Femur (tissue), 1 donor: ENCODE measurements around the gene NEK8.

Experiments used
- DNase-seq: peaks from one replicate; pipeline ENCODE4 v3.0.0-alpha.2; 2017

Gene NEK8

DNA sequence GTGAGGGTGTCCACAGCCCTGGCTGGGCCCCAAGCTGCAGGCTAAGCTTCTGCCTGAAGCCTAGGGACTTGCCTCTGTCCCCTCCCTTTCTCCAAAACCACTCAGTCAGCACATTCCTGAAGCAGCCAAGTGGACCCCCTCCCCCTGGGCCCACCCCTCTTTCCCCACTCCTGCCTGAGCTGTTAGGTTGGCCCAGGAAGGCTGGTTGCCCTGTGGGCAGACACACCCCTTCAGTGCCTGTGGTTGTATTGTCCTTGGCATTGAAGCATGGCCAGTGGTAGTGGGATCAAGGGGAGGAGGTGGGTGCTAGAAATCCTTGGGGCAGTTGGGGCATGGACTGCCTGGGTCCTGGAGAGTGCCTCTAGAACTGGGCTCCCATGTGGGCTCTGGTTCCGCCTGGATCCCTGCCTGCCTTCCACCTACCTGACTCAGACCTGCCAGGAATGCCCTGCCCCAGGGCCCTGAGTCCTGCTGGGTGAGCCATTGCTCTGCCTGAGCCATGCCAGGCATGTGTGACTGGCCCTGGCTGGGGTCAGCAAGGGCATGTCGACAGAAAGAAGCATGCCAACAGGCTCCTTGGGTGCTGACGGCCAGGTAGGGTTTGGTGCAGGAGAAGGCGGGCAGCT lies 17.3 kb downstream of the NEK8 start:
- DNase-seq: no peak

DNA sequence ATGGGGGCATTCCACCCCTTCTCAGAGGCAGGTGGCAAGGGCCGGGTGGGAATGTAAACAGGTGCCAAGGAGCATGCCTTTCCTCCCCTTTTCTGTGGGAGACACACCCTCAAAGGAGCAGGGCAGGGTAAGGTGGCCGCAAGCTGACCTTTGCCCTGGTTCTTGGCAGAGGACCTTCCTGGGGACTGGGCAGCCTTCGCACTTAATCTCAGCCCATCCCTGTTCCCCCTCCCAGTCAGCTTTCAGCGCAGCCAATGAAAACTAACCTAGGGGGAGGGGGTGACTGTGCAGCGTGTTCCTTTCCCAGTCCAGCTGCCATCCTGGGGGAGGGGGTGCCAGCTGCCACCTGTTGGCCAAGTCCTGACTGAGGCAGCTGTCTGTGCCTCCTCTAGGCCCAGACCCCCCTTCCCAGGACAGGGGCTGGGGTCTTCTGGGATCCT lies 18.0 kb downstream of the NEK8 start:
- DNase-seq: peak; percentile 81

DNA sequence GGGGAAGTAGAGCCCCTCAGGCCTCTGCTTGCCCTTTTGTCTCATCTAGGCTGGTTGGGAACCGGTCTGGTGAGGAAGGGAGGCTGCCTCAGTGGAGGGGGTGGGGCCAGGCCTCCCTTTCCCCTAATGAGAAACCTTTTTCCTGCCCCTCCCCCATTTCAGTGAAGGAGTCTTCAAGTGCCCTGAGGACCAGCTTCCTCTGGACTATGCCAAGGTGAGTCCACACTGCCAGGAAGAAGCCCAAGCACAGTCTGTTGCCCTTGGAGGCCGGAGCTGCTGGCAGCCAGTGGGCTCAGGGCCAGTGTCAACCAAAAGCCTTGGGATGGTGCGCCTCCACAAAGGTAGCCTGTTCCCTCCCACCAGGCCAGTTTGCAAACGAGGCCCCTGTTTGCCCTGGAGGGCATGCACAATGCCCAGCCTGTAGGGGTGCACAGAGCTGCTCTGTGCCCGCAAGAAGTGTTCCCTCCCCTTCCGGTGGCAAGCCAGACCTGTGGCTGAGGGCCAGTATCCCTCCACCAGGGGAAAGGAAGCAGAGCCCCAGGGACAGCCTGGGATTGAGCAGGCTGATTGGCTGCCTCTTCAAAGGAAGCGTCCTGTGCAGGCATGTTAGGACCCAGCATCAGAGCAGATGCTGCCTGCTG lies 18.6 kb downstream of the NEK8 start:
- DNase-seq: peak; percentile 76

DNA sequence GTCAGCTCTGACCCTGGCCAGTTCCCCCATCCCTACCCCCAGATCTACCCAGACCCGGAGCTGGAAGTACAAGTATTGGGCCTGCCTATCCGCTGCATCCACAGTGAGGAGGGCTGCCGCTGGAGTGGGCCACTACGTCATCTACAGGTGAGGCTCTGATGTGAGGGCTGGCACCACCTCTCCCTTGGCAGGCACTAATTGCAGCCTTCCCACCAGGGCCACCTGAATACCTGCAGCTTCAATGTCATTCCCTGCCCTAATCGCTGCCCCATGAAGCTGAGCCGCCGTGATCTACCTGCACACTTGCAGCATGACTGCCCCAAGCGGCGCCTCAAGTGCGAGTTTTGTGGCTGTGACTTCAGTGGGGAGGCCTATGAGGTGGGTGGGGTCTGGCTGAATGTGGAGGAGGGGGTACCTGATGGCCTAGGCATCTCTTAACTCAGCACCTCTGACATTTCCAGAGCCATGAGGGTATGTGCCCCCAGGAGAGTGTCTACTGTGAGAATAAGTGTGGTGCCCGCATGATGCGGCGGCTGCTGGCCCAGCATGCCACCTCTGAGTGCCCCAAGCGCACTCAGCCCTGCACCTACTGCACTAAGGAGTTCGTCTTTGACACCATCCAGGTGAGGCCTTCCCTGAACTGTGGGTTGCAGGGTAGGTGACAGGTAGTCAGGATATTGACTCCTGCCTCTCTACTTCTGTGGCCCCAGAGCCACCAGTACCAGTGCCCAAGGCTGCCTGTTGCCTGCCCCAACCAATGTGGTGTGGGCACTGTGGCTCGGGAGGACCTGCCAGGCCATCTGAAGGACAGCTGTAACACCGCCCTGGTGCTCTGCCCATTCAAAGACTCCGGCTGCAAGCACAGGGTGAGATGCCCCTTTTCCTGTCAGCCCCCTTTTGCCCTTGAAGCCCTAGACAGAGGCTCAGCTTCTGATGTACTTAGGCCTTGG lies 19.5 kb downstream of the NEK8 start:
- DNase-seq: no peak

DNA sequence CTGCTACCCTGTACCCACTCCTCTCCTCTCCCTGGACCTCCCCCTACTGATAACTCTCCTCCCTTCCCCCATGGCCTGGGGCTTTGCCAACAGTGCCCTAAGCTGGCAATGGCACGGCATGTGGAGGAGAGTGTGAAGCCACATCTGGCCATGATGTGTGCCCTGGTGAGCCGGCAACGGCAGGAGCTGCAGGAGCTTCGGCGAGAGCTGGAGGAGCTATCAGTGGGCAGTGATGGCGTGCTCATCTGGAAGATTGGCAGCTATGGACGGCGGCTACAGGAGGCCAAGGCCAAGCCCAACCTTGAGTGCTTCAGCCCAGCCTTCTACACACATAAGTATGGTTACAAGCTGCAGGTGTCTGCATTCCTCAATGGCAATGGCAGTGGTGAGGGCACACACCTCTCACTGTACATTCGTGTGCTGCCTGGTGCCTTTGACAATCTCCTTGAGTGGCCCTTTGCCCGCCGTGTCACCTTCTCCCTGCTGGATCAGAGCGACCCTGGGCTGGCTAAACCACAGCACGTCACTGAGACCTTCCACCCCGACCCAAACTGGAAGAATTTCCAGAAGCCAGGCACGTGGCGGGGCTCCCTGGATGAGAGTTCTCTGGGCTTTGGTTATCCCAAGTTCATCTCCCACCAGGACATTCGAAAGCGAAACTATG lies 20.4 kb downstream of the NEK8 start:
- no peak for DNase-seq

DNA sequence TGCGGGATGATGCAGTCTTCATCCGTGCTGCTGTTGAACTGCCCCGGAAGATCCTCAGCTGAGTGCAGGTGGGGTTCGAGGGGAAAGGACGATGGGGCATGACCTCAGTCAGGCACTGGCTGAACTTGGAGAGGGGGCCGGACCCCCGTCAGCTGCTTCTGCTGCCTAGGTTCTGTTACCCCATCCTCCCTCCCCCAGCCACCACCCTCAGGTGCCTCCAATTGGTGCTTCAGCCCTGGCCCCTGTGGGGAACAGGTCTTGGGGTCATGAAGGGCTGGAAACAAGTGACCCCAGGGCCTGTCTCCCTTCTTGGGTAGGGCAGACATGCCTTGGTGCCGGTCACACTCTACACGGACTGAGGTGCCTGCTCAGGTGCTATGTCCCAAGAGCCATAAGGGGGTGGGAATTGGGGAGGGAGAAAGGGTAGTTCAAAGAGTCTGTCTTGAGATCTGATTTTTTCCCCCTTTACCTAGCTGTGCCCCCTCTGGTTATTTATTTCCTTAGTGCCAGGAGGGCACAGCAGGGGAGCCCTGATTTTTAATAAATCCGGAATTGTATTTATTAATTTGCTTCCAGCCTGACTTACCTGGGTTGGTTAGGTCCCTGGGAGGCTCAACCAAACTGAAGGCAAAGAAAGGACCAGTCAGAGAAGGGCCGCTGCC lies 21.1 kb downstream of the NEK8 start:
- DNase-seq: no peak

DNA sequence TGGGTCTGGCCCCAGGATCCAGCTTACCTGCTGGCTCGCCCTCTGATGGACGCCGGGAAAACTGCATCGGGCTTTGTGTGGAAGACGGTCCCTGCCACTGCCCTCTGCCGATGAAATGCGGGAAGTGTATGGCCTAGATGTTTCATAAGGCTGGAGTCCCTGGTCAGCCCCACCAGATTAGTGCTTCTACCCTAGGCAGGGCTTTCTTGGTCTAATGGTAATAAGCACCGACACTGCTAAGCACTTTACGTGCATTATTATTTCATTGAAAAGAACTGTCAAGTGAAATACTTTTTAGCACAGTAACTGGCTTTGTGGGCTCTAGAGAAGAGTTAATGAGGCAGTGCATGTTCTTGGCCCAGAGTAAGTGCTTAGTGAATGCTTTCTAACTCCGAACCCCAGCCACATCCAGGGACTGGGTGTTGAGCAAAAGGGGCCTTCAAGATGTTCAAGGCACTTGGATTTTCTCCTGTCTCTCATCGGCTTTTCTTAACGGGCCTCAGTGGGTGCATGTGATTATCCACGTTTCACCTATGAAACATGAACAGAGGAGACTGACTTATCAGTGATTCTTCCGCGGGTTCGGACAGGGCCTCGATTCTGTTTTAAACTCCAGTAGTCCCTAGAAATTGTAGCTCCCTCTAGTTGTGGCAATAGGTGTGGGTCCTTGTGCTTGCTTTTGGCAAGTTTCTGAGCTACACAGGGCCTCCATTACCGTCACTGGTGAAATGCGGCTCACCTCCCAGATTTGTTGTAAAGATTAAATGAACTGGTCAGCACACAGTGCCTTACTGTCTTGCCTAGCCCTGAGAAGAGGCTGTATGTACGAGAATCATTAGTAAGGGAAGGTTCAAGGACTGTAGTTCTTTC lies 21.8 kb downstream of the NEK8 start:
- peak; percentile 94 for DNase-seq

DNA sequence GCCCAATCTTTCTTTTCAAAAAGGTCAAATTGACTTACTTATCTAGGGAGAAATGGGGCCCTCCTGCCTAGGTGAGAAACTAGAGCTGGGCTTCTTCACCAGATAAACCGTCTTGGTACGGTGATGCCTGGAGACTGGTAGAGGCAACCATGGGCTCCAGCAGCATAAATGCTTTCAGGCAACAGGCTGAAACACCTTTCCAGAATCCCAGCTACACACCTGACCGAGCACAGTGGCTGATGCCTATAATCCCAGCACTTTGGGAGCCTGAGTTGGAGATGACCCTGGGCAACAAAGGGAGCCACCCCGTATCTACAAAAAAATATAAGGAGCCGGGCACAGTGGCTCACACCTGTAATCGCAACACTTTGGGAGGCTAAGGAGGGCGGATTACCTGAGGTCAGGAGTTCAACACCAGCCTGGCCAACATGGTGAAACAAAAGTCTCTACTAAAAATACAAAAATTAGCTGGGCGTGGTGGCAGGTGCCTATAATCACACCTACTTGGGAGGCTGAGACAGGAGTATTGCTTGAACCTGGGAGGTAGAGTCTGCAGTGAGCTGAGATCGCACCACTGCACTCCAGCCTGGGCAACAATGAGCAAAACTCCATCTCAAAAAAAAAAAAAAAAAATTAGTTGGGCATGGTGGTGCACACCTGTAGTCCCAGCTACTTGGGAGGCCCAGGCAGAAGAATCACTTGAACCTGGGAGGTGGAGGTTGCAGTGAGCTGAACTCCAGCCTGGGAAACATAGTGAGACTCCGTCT lies 23.2 kb downstream of the NEK8 start:
- DNase-seq: no peak

DNA sequence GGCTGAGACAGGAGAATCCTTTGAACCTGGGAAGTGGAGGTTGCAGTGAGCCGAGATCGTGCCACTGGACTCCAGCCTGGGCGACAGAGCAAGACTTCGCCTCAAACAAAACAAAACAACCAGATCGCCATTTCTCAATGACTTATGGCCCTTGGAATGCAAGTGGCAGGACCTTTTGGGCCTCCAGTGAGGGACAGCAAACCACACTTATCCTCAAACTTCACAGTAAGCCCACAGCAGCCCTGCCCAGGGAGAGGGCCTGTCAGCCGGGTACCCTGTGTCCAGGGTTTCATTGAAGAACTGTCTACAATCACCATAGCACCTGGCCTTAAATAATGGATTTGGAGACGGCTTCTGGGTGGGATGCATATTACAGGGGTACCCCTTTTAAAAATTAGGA lies 26.9 kb downstream of the NEK8 start:
- DNase-seq: no peak

DNA sequence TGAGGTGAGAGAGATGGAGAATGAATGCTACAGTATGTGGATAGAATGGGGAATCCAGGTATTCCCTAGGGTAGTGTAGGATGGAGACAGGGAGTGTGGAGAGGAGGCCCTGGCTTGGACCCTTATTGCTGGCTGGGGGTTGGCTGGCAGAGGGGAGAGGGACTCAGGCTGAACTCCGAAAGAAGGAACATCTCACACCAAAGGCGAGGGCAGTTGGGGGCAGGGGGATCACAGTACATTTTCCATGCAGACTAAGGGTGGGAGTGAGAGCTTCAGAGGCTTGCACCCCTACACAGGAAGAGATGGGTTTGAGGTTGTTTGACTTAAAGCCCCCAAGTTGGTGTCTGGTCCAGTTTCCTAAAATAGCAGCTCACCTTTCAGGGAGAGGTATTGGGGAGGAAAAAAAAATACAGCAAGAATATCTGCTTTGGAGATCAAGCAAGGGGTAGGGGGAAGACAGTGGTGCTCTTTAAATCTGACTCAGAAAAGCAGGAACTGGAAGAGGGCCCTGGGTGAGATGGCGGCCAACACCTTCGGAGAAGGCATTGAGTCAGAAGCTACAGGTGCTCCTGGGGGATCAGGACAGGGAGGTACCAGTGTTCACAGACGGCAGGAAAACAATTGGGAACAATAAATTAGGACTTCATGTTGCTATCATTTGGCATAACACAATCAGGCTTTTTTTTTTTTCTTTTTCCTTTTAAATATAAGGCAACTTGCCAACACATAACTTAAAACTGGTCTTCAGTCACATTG lies 27.6 kb downstream of the NEK8 start:
- no peak for DNase-seq

DNA sequence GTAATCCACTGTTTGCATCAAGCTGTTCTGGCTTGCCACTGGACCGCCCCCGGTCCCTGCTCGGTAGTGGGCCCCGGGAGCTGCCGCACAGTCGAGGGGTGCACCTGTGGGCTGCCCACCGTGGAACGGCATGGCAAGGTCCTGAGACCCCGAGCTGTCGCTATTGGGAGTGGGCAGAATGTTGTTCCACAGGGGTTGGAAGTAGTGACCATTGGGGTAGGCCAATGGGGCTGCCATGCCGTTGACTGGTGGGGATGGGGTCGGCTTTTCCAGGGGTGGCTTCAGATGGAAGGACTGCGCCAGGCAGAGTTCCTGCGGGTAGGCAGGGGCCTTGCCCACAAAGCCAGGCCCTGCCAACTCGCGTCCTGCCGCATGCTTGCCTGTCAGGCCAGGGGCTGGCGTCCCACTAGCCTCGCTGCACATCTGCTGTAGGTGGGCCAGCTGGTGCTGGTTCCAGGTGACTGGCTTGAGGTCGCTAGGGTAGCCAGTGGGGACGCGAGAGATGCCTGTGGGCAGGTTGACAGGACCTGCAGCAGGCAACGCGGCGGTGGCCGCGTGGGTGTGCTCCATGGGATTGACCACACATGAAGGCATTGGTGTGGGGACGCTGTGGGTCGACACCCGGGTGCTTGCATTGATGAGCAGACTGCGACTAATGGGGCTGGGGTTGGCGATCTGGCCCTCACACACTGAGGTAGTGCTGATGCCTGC lies 30.0 kb downstream of the NEK8 start:
- no peak for DNase-seq

DNA sequence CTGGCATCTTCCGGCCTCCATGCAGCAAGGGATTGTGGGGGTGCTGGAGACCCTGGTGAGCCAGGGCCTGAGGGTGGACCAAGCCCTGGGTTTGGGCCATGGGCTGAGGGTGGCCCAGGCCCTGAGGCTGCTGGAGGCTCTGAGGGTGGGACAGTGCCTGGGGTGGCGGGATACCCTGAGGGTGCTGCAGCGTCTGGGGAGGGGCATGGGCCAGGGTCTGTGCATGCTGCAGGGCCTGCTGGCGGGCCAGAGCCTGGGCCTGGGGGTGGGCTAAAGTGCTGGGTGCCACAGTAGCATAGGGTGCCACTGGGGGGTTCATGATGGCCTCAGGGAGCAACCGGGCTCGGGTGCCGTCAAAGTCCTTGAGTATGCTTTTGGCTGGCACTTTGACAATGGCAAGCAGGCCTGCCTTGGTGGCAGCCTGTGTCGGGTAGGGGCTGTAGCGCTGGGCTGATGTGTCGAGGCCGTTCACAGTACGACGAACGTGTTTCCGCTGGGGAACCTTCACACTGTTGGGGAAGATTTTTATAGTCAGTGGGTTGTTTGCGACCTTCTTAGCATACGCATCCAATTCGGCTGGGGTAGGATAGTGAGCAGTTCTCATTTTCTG lies 30.8 kb downstream of the NEK8 start:
- DNase-seq: no peak

DNA sequence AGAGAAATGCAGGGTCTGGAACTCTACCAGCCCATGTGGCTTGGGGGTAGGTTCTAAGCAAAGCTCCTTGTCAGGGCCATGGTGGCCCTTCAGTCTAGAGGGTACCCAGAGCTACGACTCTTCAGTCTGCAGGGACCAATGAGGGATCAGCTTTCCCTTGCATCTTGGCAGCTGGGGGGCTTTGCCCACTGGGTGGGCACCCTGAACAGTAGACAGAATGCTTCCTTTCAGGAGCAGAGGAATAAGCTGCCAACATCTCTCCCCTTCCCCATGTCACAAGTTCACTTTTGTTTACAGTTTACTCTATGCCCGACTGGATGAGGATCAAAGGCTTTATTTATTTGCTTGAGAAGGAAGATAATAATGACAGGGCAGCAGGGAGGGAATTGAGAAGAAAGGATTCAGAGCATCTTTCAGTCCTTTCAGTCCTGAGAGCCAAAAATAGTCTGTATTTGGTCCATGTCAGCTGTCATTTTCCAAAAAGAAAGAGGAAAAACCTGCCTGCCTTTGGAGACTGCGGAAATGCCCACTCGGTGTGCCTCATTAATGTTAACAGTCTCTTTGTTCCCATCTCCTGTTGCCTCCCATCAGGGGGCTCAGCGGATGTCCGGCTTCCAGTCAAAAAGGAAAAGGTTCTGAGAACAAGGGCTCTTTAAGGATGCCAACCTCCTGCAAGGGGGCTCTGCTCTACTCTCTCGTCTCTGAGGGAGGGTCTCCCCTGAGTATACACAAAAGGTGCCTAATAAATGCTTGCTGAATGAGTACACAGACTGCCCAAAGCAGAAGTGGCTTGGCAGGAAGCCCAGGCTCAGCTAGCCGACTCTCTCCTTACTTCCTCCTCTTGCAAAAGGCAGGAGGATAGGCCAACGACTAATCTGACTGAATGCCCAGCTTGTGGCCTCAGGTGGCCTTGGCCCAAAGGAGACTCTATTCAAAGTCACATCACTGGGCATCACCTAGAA lies 32.3 kb downstream of the NEK8 start:
- DNase-seq: peak; percentile 68

DNA sequence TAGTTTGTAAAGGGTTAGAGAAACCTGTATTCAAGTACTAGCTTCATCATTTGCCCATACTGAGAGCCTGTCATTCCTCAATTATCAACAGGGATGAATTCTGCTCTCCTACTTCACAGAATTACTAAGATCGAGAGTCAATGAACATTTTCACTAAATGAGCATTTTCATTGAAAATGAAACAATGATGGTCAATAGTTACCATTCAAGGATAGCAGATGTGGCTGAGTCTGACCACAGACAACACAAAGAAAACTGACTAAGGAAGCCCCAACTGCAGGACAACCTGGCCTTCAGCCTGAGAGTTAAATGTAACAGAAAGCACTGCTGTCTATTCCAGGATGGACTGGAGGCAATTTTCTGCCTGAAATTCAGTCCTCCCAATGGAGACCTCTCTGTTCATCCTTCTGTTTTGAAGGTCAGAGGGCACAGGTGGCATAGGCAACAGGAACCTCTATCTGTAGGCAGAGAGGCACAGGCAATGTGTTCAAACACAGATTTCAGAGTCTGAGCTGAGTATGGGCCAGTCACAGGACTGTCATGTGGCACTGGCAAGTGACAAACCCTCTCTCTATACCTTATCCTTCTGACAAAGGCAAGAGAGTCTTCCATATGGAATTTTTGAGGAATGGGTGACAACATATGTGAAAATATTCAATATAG lies 34.7 kb downstream of the NEK8 start:
- DNase-seq: no peak

DNA sequence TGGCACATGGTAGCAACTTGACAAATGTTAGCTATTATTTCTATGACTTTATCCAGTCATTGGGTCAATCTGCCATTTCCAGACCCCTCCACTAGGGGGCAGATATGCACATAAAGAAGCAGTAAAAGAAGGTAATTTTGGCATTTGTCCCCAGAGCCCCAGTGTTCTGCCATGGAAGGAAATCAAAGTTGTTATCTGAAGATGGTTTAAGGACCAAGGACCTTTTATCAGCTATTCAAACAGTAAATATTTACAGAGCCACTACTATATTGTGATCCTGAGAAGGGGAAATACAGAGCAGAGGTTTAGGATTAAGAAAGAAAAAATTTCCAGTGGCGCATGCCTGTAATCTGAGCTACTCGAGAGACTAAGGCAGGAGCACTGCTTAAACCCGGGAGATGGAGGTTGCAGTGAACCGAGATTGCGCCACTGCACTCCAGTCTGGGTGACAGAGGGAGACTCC lies 35.2 kb downstream of the NEK8 start:
- peak; percentile 68 for DNase-seq

DNA sequence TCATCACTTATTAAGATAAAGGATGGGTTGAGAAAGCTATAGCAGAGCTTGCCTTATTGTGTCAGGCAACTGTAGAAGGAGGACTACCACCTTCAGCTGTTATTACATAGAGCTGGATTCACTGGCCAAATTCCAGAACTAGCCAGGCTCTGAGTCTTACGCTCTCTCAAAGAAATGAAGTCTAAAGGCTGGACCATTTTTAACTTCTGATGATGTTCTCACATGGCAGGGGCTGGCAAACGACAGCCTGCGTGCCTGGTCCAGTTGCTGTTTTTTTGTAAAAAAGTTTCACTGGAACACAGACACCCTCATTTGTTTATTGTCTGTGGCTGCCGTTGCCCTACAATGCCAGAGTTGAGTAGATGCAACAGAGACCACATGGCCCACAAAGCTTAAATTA lies 36.5 kb downstream of the NEK8 start:
- no peak for DNase-seq

DNA sequence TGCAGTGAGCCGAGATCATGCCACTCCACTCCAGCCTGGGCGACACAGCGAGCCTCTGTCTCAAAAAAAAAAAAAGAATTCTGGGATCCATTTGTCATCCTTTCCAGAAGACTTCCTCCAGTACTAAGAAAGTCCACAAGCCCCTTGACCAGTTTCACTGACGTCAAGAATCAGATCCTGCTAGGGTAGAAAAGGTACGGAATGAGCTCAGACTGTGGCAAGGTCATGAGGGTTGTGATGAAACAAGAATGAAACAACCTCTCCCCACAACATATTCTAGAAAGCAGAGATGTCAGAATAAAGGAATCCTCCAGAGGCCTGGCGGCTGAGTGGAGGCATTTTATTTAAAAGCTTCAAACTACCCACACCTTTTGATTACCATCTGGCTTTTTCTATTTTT lies 45.1 kb downstream of the NEK8 start:
- no peak for DNase-seq
